Measurements from ENCODE around the gene WIF1.

DNA sequence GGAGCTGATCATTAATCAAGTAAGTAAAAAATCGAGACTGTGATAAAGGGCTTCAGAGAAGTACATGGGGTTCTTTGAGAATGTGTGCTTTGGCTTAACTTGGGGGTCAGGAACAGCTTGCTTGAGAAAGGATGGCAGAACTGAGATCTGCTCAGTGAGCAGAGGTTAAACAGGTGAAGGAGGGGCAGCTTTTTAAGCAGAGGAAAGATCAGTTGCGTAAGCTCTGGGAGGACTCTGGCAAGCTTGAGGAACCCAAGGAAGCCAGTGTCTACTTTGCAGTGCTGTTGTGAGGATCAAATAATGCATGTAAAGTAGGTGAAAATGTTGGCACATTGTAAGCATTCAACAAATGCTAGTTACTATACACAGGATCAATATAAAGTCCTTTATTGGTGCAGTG, 30.6 kb downstream of the WIF1 start:
- TF ChIP-seq, protein P1, sequence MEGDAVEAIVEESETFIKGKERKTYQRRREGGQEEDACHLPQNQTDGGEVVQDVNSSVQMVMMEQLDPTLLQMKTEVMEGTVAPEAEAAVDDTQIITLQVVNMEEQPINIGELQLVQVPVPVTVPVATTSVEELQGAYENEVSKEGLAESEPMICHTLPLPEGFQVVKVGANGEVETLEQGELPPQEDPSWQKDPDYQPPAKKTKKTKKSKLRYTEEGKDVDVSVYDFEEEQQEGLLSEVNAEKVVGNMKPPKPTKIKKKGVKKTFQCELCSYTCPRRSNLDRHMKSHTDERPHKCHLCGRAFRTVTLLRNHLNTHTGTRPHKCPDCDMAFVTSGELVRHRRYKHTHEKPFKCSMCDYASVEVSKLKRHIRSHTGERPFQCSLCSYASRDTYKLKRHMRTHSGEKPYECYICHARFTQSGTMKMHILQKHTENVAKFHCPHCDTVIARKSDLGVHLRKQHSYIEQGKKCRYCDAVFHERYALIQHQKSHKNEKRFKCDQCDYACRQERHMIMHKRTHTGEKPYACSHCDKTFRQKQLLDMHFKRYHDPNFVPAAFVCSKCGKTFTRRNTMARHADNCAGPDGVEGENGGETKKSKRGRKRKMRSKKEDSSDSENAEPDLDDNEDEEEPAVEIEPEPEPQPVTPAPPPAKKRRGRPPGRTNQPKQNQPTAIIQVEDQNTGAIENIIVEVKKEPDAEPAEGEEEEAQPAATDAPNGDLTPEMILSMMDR (IDR thresholded peaks at IDR 0.05): no peak
- no peak for TF ChIP-seq POLR2A (IDR thresholded peaks at IDR 0.05)
